Subcutaneous adipose tissue (tissue), 4 donors: ENCODE data around the gene POLR1E. TPM values are rescaled to one million over a fixed set of nuclear protein-coding genes. Genes with fewer than 3 reads are reported as not detected.

Experiments used
- CTCF ChIP-seq: fragments of 450-650 bp; IDR thresholded peaks from one replicate; pipeline ENCODE4 v1.5.1; 2016; ENCODE audit warnings: low read depth, mild to moderate bottlenecking, control low read depth, antibody characterized with exemption, moderate library complexity
- total RNA-seq, 4 donors: library from RNA; depleted of rRNA; stranded (reverse); fragments of >200 nt; gene quantifications; one replicate each; pipeline ENCODE4 v1.1.0, GENCODE V29; 2016

Gene POLR1E
- total RNA-seq, 4 donors from 2014 or later, result 22.9 to 38.6 (median 27.5) TPM

DNA sequence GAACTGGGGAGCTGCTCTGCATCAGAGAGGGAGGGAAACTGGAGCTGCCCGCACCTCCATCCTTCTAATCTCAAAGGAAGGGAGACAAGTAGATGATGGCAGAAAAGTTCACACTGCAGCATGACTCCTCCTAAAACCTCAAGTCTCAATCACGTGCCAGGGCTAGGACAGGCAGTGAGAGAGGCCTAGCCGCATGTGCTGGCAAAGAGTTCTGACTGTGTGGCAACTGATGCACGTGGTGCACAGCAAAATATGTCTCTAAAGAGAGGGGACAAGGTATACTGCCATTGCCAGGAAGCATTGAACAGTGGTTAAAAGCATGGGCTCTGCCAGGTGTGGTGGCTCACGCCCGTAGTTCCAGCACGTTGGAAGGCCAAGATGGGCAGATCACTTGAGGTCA is 52.4 kb downstream of the POLR1E start:
- TF ChIP-seq CTCF, result no peak

DNA sequence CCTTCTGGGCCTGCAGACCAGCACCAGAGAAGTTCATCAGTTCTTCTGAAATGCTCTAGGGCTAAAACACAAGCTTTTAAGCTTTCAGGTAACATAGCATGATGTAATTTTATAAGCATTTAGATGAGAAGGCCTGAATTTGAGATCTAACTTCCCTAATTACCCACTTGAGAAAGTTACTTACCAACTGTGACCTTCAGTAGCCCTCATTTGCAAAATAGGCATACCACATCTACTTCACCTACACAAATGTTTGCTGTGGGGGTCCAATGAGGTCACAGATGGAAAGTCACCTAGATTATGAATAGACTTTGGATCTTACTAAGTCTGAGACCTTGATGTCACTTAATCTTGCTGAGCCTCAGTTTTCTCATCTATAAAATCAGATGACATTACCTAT is 53.9 kb downstream of the POLR1E start:
- no peak for TF ChIP-seq CTCF

DNA sequence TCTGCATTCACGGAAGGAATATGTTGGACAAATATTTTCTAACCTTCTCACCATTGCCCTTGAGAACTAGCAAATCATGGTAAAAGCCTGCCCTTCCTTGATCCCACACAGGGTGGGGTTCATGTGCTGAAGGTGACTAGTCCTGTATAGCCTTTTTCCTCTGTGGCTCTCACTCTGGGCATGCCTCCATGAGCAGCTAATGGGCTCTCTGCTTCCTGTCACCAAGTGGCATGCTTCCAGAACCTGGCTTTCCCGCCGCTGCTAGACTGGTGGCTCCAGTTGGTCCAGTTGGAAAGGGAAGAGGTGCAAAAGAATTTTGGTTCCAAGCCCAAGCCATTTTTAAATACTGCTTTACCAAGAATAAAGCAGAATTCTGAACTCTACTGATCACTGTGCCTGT is 54.9 kb downstream of the POLR1E start:
- TF ChIP-seq CTCF, result no peak

- no peak for TF ChIP-seq CTCF
Observed at GRCh38 chr9:37541465-37541864, 55.7 kb downstream of the POLR1E start.

DNA sequence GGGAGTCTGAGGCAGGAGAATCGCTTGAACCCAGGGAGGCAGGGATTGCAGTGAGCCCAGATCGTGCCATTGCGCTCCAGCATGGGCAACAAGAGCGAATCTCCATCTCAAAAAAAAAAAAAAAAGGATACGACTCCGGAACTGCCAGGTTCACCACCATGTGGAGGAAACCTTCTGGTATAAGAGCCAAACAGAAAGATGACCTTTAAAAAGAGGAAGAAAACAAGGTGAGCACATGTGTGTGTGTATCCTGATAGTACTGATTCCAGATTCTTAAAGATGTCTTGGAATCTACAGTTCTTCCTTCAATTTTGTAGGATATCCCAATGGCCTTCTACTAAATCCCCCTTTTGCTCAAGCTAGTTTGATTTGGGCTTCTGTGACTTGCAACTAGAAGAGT is 56.7 kb downstream of the POLR1E start:
- TF ChIP-seq CTCF, result no peak

DNA sequence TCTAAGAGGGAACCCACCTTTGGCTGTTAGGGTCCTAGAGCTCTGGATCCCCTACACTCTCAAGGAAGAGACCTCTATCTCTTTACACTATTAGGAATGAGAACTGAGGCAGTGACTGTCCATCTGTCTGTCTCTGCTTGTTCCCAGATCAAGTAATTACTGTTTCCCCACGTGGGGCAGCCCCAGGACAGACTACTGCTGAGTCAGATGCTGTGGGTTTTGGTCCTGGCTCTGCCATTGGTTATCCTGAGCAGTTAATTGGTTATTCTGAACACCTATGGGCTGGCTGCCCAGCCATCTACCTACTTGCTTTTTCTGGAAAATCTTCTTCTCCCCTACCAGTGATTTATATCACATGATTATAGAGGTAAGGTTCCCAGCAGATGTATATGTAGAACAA is 57.1 kb downstream of the POLR1E start:
- no peak for TF ChIP-seq CTCF

DNA sequence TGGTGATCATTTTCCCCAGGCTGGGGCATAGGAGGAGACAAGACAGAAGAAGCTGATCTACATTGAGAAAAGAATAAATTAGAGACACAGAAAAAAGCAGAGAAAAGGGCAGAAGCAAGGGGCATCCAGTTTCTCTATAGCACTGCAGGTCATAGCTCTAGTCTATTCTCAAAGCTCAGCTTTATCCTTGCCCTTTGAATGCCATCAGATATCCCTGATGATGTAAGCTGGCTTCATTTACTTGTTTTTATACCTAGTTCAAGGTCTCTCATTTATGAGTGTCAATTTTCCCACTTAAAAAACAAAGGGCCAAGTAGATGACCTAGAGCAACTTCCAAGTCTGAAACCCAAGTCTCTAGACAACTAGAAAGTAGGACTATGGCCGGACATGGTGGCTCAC is 57.7 kb downstream of the POLR1E start:
- TF ChIP-seq CTCF, result no peak
